ENCODE results near the gene PRKCQ.

PRKCQ gene

GRCh38 chr10:6579904-6580278 is at the start of gene PRKCQ:
PRKCQ (minus strand) TSS chr10:6580276; CDS start chr10:6515135, 65,141 bp downstream.
- Histone ChIP-seq H3K9me3 (ENCODE audit: insufficient read depth, low read length, severe bottlenecking) (no peaks in the 10 kb centered on the region), H3K36me3 (ENCODE audit: insufficient read depth, low read length) (peaks cover 14% of the 10 kb centered on the region), H3K4me2 (ENCODE audit: insufficient read depth, low read length) (peak within 1 kb of the TSS; percentile 94), H3K4me3 (ENCODE audit: low read depth in 1 of 2, low read length in 2 of 2) (peak within 1 kb of the TSS; percentile 64 to 79), H3K4me1 (ENCODE audit: insufficient read depth, low read length) (peaks cover 76% of the 10 kb centered on the region), H4K20me1 (ENCODE audit: insufficient read depth, low read length) (peaks cover 4% of the 10 kb centered on the region), H2AFZ (ENCODE audit: low read depth, low read length) (peak within 1 kb of the TSS; percentile 83), H3K79me2 (ENCODE audit: insufficient read depth, low read length) (peaks cover 64% of the 10 kb centered on the region), H3K27ac (ENCODE audit: low read length) (peak within 1 kb of the TSS; percentile 93), H3K9ac (ENCODE audit: low read depth, low read length) (peak within 1 kb of the TSS; percentile 93), H3K27me3 (ENCODE audit: insufficient read depth, low read length, poor library complexity) (no peaks in the 10 kb centered on the region)
- DNase-seq (no peak), ATAC-seq (ENCODE audit: insufficient read depth, low read depth) (peak; percentile 23)
- TF ChIP-seq, protein P1, sequence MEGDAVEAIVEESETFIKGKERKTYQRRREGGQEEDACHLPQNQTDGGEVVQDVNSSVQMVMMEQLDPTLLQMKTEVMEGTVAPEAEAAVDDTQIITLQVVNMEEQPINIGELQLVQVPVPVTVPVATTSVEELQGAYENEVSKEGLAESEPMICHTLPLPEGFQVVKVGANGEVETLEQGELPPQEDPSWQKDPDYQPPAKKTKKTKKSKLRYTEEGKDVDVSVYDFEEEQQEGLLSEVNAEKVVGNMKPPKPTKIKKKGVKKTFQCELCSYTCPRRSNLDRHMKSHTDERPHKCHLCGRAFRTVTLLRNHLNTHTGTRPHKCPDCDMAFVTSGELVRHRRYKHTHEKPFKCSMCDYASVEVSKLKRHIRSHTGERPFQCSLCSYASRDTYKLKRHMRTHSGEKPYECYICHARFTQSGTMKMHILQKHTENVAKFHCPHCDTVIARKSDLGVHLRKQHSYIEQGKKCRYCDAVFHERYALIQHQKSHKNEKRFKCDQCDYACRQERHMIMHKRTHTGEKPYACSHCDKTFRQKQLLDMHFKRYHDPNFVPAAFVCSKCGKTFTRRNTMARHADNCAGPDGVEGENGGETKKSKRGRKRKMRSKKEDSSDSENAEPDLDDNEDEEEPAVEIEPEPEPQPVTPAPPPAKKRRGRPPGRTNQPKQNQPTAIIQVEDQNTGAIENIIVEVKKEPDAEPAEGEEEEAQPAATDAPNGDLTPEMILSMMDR (IDR thresholded peaks at IDR 0.05; ENCODE audit: borderline replicate concordance, extremely low read depth, low read length, poor library complexity, severe bottlenecking), result peak; percentile 4
- TF ChIP-seq EZH2 (IDR thresholded peaks at IDR 0.05; ENCODE audit: borderline replicate concordance, low read depth, low read length, severe bottlenecking), result no peak

DNA sequence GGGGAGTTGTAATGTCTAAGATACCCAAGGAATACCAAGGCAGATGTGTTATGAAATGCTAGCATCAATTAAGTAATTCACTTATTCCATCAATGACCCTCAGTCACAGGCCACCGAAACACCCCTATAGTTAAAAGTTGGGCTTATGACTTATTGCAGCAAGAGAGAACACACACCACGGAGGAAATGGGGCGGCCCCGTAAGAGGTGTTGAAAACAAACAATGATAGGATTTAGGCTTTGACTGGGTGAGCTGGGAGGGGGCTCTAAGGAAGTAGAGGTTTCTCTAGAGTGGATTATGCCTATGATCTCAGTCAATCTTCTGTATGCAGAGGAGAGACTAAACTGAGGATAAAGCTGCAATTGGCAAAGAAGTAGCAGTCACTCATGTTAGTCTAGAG is 45.4 kb upstream of the PRKCQ start:
- Histone ChIP-seq H3K27me3 (ENCODE audit: insufficient read depth, low read length, poor library complexity) (no peaks in the 10 kb centered on the region), H3K36me3 (ENCODE audit: insufficient read depth, low read length) (no peaks in the 10 kb centered on the region), H3K27ac (ENCODE audit: low read length) (no peak overlapping the region), H3K4me1 (ENCODE audit: insufficient read depth, low read length) (no peaks in the 10 kb centered on the region), H4K20me1 (ENCODE audit: insufficient read depth, low read length) (no peaks in the 10 kb centered on the region), H3K9me3 (ENCODE audit: insufficient read depth, low read length, severe bottlenecking) (no peaks in the 10 kb centered on the region), H3K9ac (ENCODE audit: low read depth, low read length) (no peak overlapping the region), H3K79me2 (ENCODE audit: insufficient read depth, low read length) (no peaks in the 10 kb centered on the region), H3K4me2 (ENCODE audit: insufficient read depth, low read length) (no peak overlapping the region), H2AFZ (ENCODE audit: low read depth, low read length) (no peak overlapping the region), H3K4me3 (ENCODE audit: low read depth in 1 of 2, low read length in 2 of 2) (no peak overlapping the region)
- ATAC-seq (ENCODE audit: insufficient read depth, low read depth) (peak; percentile 37; the same call in 1 of the 3 replicates), DNase-seq (no peak)
- TF ChIP-seq, protein P1 (IDR thresholded peaks at IDR 0.05; ENCODE audit: borderline replicate concordance, extremely low read depth, low read length, poor library complexity, severe bottlenecking), result no peak
- TF ChIP-seq EZH2 (IDR thresholded peaks at IDR 0.05; ENCODE audit: borderline replicate concordance, low read depth, low read length, severe bottlenecking), result no peak

- Histone ChIP-seq H3K4me1 (ENCODE audit: insufficient read depth, low read length) (no peaks in the 10 kb centered on the region), H3K4me3 (ENCODE audit: low read depth in 1 of 2, low read length in 2 of 2) (no peak overlapping the region), H3K27me3 (ENCODE audit: insufficient read depth, low read length, poor library complexity) (no peaks in the 10 kb centered on the region), H2AFZ (ENCODE audit: low read depth, low read length) (no peak overlapping the region), H3K79me2 (ENCODE audit: insufficient read depth, low read length) (no peaks in the 10 kb centered on the region), H3K36me3 (ENCODE audit: insufficient read depth, low read length) (no peaks in the 10 kb centered on the region), H3K27ac (ENCODE audit: low read length) (no peak overlapping the region), H3K4me2 (ENCODE audit: insufficient read depth, low read length) (no peak overlapping the region), H4K20me1 (ENCODE audit: insufficient read depth, low read length) (no peaks in the 10 kb centered on the region), H3K9ac (ENCODE audit: low read depth, low read length) (no peak overlapping the region), H3K9me3 (ENCODE audit: insufficient read depth, low read length, severe bottlenecking) (no peaks in the 10 kb centered on the region)
- TF ChIP-seq, protein P1 (IDR thresholded peaks at IDR 0.05; ENCODE audit: borderline replicate concordance, extremely low read depth, low read length, poor library complexity, severe bottlenecking), result no peak
- no peak for TF ChIP-seq EZH2 (IDR thresholded peaks at IDR 0.05; ENCODE audit: borderline replicate concordance, low read depth, low read length, severe bottlenecking)
- DNase-seq (no peak), ATAC-seq (ENCODE audit: insufficient read depth, low read depth) (no peak)
These were observed 44.3 kb upstream of the PRKCQ start for GRCh38 chr10:6624392-6624791.

- no peaks in the 10 kb centered on the region for H3K9me3 ChIP-seq (ENCODE audit: insufficient read depth, low read length, severe bottlenecking)
- H3K4me1 ChIP-seq (ENCODE audit: insufficient read depth, low read length), result no peaks in the 10 kb centered on the region
- no peak overlapping the region for H2AFZ ChIP-seq (ENCODE audit: low read depth, low read length)
- no peak overlapping the region for H3K4me3 ChIP-seq (ENCODE audit: low read depth in 1 of 2, low read length in 2 of 2)
- H3K4me2 ChIP-seq (ENCODE audit: insufficient read depth, low read length), result no peak overlapping the region
- ATAC-seq (ENCODE audit: insufficient read depth, low read depth) (no peak), DNase-seq (no peak)
- no peaks in the 10 kb centered on the region for H3K79me2 ChIP-seq (ENCODE audit: insufficient read depth, low read length)
- H3K27ac ChIP-seq (ENCODE audit: low read length), result no peak overlapping the region
- H3K36me3 ChIP-seq (ENCODE audit: insufficient read depth, low read length), result no peaks in the 10 kb centered on the region
- no peaks in the 10 kb centered on the region for H3K27me3 ChIP-seq (ENCODE audit: insufficient read depth, low read length, poor library complexity)
- H4K20me1 ChIP-seq (ENCODE audit: insufficient read depth, low read length), result no peaks in the 10 kb centered on the region
- no peak overlapping the region for H3K9ac ChIP-seq (ENCODE audit: low read depth, low read length)
- no peak for TF ChIP-seq EZH2 (IDR thresholded peaks at IDR 0.05; ENCODE audit: borderline replicate concordance, low read depth, low read length, severe bottlenecking)
- TF ChIP-seq, protein P1 (IDR thresholded peaks at IDR 0.05; ENCODE audit: borderline replicate concordance, extremely low read depth, low read length, poor library complexity, severe bottlenecking), result no peak
These were observed 42.8 kb upstream of the PRKCQ start for GRCh38 chr10:6622921-6623320.
